Measurements from ENCODE around the gene CLK1.
A peak's percentile ranks its signal among the peaks of the same experiment; 100 is the strongest.

DNA sequence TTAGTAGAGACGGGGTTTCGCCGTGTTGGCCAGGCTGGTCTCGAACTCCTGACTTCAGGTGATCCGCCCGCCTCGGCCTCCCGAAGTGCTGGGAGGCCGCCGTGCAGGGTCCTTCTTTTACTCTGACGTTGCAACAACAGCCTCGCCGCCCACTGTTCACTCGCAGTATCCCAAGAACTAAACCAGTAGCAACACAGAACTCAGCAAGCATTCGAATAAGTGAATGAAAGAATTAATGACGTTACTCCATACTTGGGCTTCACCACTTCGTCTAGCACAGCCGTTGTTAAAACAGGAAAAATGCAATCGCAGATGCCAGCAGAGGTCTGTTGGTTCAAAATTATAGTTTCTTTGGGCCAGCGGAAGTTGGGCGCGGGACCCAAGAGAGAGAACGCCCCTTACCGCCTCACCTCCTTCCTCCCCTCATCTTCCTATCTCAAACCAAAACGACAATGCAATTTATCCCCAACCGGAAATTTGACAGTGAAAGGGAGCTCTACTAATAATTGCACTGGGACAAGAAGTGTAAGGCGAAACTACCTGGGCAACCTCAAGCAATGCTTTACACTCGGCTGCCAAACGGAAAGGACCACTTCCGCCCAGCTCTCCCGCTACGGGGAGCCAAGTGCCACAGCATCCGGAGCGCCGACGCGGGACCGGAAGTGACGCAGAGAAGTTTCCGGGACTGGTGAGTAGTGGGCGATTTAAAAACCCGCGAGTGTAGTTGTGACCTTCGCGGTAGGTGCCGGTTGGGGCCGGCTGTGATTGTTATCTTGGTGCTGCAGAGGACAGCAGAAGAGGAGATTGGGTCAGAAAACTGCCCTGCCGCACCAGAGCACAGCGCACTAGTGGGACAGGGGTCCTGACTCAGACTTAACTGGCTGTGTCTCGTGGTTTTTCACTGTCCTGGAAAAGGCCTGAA, 24.5 kb upstream of the CLK1 start, which contains the start of the genes NIF3L1 and PPIL3:
- TF ChIP-seq CTCF (IDR thresholded peaks at IDR 0.05): no peak
- TF ChIP-seq CHD4 (IDR thresholded peaks at IDR 0.05; ENCODE audit: borderline replicate concordance): 0 out of 2 replicates have a peak, but pooled peaks have one; percentile 62
- TF ChIP-seq KDM5A (IDR thresholded peaks at IDR 0.05): peak; percentile 46
- TF ChIP-seq POLR2A (IDR thresholded peaks at IDR 0.05; ENCODE audit: low read length): peak; percentile 26
- no peak for TF ChIP-seq ZC3H11A (IDR thresholded peaks at IDR 0.05)
- peak; percentile 81; the same call in 1 of the 2 replicates for TF ChIP-seq KDM1A (IDR thresholded peaks at IDR 0.05; ENCODE audit: low read depth)
- TF ChIP-seq PBX3 (IDR thresholded peaks at IDR 0.05): no peak
- TF ChIP-seq SMC3 (IDR thresholded peaks at IDR 0.05): no peak
- TF ChIP-seq EP300 (IDR thresholded peaks at IDR 0.05): no peak
